Omental fat pad (tissue), 4 donors: ENCODE results near the gene DCAF17. TPM values are rescaled to one million over a fixed set of nuclear protein-coding genes. Genes with fewer than 3 reads are reported as not detected.
"Not testable (repeated sequence)": the region's sequence is repeated elsewhere in the genome, so short reads cannot be mapped to it uniquely, and the experiment has no call there.

Experiments used
- ATAC-seq: fragments of 150-250 bp; one replicate; pipeline ENCODE4 v1.9.1; 2016; ENCODE audit warnings: mild to moderate bottlenecking, moderate library complexity; ENCODE audit not compliant: low FRiP score
- DNase-seq: peaks from one replicate; pipeline ENCODE4 v3.0.0-alpha.2; 2019; ENCODE audit warnings: low spot score
- CTCF ChIP-seq, 3 donors: fragments of 450-650 bp; IDR thresholded peaks; one replicate each; pipeline ENCODE4 v1.5.1; 2016 to 2017; ENCODE audit warnings: antibody characterized with exemption in 3 of 3, mild to moderate bottlenecking in 3 of 3, moderate library complexity in 2 of 3
- total RNA-seq, 4 donors: library from RNA; depleted of rRNA; stranded (reverse); fragments of >200 nt; gene quantifications; one replicate each; pipeline ENCODE4 v1.1.0, GENCODE V29; 2016

The DCAF17 gene
- total RNA-seq, 4 donors from 2014 or later = 9.9 to 25.7 (median 15.1) TPM

DNA sequence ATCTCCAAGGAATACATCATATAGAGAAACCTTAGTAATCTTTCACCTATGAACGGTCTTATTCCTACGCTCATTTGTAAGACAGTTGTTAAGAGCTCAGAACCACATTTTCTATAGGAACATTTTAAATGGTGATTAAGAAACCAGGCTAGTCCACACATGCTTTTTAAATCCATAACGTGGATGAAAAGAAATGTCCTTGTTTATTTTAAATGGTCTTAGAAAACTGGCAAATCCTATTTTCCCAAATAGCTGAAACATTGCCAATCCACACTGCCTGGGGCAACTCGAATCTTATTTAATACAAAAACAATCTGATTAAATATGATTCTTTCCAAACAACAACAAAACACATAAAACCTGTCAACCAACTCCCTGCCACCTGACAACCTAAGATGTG, 23.9 kb upstream of the DCAF17 start:
- DNase-seq (no peak), ATAC-seq (no peak)
- no peak for TF ChIP-seq CTCF (IDR thresholded peaks at IDR 0.05)

DNA sequence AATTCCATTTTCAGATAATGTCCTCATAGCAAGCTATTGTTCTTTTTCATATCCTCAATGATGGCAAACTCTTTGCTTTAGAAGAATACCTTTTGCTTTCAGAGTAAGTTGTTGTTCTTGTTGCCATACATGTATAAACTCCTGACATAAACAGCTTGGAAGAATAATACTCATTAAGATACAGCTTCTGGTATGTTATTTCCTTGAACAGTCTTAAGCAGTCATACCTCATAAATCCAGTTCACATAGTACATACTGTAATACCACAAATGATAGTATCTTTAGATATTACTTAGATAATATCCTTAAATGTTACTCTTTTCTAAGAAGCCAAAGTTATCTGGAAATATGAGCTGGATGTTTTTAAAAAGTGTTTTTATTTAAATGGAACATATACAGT, 23.4 kb upstream of the DCAF17 start:
- no peak for TF ChIP-seq CTCF (IDR thresholded peaks at IDR 0.05)
- DNase-seq = no peak
- no peak for ATAC-seq

DNA sequence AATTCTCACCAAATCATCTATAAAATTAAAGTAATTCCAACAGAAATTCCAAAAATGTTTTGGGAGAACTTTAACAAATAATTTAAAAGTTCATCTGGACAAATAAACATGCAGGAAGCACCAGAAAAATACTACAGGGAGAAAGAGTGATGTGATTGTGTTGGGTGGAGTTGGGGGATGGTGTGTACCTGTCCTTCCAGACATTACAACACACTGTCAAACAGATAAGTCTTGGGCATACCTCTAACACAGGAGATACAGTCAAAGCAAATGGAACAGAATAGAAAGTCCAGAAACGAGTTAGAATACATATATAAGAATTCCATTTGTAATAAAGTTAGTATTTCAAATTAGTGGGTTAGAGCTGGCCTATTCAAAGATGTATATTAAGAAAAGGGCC, 22.8 kb upstream of the DCAF17 start:
- ATAC-seq (no peak), DNase-seq (no peak)
- no peak for TF ChIP-seq CTCF (IDR thresholded peaks at IDR 0.05)

GRCh38 chr2:171411791-171412483, 22.1 kb upstream of the DCAF17 start:
- ATAC-seq (no peak), DNase-seq (no peak)
- TF ChIP-seq CTCF (IDR thresholded peaks at IDR 0.05) = no peak

DNA sequence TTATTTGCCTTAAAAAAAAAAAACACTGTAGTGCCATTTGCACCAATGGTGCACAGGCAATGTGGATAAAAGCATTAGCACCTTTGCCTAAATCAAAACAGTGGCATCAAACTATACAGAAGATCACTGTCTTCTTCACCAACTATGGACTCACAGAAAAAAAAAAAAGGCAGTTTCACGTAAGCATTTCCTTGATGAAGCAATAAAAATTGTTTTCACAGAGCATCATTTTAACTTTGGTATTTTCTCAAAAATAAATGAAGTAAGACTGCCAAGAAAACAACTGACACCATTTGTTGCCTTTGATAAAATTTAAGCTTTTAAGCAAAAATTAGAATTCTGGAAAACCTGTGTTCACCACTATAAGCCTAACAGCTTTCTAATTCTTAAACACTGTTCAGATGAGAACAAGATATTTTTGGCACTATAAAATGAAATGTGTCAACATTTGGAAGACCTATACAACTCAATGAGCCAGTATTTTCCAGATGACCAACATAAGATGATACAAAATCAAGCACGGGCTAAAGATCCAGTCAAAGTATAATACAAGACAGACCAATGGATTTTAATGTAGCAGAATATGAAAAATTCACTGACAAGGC, 21.4 kb upstream of the DCAF17 start:
- ATAC-seq (no peak), DNase-seq (no peak)
- no peak for TF ChIP-seq CTCF (IDR thresholded peaks at IDR 0.05)

DNA sequence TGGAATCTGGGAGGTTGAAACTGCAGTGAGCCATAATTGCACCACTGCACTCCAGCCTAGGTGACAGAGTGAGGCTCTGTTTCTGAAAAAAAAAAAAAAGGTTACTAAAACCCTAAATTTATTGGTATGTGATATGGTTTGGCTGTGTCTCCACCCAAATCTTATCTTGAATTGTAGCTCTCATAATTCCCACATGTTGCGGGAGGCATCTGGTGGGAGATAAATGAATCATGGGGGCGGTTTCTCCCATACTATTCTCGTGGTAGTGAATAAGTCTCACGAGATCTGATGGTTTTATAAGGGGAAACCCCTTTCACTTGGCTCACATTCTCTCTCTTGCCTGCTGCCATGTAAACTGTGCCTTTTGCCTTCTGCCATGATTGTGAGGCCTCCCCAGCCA, 19.4 kb upstream of the DCAF17 start:
- ATAC-seq, DNase-seq: not testable (repeated sequence)

- peak; percentile 98 for ATAC-seq
- peak; percentile 78 for DNase-seq
- peak in 1 of 3 donors; percentile 43 for TF ChIP-seq CTCF (IDR thresholded peaks at IDR 0.05)
These were observed 17.8 kb upstream of the DCAF17 start for GRCh38 chr2:171416009-171416926.
